H1 (cell line): ENCODE data around the gene IL17RE. TPM values are rescaled to one million over a fixed set of nuclear protein-coding genes. Genes with fewer than 3 reads are reported as not detected.

ENCODE experiments used
- BACH1 ChIP-seq: IDR thresholded peaks from 2 replicates; pipeline ENCODE4 v1.6.1; 2012; ENCODE audit warnings: low read length, improper control_type of control experiment
- CHD1 ChIP-seq: IDR thresholded peaks from 2 replicates; pipeline ENCODE4 v1.6.1; 2012; ENCODE audit warnings: low read depth, low read length, improper control_type of control experiment
- SIX5 ChIP-seq: IDR thresholded peaks from 2 replicates; pipeline ENCODE4 v1.6.1; 2011; ENCODE audit warnings: mild to moderate bottlenecking, low read depth, low read length
- polyA plus RNA-seq, 7 experiments: library from polyadenylated mRNA; depleted of rRNA in 3 of 7; stranded (reverse) in 5 of 7; unstranded in 2 of 7; fragments of >200 nt in 5 of 7; fragments of 200-250 nt in 2 of 7; gene quantifications; 1 replicate in 5 of 7; 2 replicates in 1 of 7; 4 replicates in 1 of 7; pipeline versions ENCODE4 v1.2.1 to v1.2.3, GENCODE V29; 2011 to 2013; ENCODE audit warnings: missing spikeins in 2 of 7, mixed read lengths in 2 of 7
- total RNA-seq: library from RNA; stranded (reverse); fragmentation: NEBNext Ultra II Directional; extraction: Animal tissue kit (Norgen Biotek cat#: 25700); gene quantifications from 2 replicates; pipeline ENCODE4 v1.2.1, GENCODE V29; 2021
- TF ChIP-seq, protein P1 (sequence below): fragments of 300-600 bp; sonication (generic); IDR thresholded peaks from 2 replicates; pipeline ENCODE4 v1.7.1; 2012; ENCODE audit warnings: low read length, moderate library complexity, mild to moderate bottlenecking, inconsistent platforms; ENCODE audit not compliant: insufficient replicate concordance

Gene IL17RE
- total and polyA plus RNA-seq, 2 of the 8 experiments (the other 6 are each of a cell fraction or from before 2014, with no cell fraction given) = 3.4 to 4.9 TPM

DNA sequence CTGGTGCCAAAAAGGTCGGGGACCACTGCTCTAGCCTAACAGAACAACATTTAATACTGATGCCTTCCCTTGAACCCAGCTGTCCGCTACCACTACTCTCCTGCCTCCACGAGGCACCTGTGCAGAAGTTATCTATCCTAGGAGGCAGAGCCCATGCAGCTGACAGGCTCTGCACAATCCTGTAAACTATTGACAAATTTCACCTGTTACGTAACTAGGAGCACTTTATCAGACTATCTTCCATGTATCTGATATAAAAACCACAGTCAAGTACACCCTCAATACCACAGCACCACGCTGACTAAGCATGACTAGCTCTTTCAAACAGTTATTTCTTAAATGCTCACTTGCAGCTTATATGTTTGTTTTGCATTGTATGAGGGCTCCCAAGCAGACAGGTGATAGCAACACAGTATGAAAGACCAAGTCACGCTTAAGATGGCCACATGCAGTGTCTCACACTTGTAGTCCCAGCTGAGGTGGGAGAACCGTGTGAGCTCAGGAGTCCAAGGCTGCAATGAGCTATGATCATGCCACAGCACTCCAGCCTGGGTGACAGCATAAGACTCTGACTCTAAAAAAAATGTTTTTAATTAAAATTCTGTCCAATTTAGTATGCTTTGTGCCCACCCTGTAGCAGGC, 9.8 kb downstream of the IL17RE start (continued):
- TF ChIP-seq, protein P1, sequence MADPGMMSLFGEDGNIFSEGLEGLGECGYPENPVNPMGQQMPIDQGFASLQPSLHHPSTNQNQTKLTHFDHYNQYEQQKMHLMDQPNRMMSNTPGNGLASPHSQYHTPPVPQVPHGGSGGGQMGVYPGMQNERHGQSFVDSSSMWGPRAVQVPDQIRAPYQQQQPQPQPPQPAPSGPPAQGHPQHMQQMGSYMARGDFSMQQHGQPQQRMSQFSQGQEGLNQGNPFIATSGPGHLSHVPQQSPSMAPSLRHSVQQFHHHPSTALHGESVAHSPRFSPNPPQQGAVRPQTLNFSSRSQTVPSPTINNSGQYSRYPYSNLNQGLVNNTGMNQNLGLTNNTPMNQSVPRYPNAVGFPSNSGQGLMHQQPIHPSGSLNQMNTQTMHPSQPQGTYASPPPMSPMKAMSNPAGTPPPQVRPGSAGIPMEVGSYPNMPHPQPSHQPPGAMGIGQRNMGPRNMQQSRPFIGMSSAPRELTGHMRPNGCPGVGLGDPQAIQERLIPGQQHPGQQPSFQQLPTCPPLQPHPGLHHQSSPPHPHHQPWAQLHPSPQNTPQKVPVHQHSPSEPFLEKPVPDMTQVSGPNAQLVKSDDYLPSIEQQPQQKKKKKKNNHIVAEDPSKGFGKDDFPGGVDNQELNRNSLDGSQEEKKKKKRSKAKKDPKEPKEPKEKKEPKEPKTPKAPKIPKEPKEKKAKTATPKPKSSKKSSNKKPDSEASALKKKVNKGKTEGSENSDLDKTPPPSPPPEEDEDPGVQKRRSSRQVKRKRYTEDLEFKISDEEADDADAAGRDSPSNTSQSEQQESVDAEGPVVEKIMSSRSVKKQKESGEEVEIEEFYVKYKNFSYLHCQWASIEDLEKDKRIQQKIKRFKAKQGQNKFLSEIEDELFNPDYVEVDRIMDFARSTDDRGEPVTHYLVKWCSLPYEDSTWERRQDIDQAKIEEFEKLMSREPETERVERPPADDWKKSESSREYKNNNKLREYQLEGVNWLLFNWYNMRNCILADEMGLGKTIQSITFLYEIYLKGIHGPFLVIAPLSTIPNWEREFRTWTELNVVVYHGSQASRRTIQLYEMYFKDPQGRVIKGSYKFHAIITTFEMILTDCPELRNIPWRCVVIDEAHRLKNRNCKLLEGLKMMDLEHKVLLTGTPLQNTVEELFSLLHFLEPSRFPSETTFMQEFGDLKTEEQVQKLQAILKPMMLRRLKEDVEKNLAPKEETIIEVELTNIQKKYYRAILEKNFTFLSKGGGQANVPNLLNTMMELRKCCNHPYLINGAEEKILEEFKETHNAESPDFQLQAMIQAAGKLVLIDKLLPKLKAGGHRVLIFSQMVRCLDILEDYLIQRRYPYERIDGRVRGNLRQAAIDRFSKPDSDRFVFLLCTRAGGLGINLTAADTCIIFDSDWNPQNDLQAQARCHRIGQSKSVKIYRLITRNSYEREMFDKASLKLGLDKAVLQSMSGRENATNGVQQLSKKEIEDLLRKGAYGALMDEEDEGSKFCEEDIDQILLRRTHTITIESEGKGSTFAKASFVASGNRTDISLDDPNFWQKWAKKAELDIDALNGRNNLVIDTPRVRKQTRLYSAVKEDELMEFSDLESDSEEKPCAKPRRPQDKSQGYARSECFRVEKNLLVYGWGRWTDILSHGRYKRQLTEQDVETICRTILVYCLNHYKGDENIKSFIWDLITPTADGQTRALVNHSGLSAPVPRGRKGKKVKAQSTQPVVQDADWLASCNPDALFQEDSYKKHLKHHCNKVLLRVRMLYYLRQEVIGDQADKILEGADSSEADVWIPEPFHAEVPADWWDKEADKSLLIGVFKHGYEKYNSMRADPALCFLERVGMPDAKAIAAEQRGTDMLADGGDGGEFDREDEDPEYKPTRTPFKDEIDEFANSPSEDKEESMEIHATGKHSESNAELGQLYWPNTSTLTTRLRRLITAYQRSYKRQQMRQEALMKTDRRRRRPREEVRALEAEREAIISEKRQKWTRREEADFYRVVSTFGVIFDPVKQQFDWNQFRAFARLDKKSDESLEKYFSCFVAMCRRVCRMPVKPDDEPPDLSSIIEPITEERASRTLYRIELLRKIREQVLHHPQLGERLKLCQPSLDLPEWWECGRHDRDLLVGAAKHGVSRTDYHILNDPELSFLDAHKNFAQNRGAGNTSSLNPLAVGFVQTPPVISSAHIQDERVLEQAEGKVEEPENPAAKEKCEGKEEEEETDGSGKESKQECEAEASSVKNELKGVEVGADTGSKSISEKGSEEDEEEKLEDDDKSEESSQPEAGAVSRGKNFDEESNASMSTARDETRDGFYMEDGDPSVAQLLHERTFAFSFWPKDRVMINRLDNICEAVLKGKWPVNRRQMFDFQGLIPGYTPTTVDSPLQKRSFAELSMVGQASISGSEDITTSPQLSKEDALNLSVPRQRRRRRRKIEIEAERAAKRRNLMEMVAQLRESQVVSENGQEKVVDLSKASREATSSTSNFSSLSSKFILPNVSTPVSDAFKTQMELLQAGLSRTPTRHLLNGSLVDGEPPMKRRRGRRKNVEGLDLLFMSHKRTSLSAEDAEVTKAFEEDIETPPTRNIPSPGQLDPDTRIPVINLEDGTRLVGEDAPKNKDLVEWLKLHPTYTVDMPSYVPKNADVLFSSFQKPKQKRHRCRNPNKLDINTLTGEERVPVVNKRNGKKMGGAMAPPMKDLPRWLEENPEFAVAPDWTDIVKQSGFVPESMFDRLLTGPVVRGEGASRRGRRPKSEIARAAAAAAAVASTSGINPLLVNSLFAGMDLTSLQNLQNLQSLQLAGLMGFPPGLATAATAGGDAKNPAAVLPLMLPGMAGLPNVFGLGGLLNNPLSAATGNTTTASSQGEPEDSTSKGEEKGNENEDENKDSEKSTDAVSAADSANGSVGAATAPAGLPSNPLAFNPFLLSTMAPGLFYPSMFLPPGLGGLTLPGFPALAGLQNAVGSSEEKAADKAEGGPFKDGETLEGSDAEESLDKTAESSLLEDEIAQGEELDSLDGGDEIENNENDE = no peak
- TF ChIP-seq BACH1 (no peak), SIX5 (no peak), CHD1 (no peak)
- TF ChIP-seq, all 59 proteins: peak for 0
